GM19455 (cell line): ENCODE data around the gene ZHX3.

Experiments
- ATAC-seq: cut with Tn5 transposase; IDR thresholded peaks from one replicate; pipeline ENCODE4 v1.9.1; 2021; ENCODE audit not compliant: unreplicated experiment

Gene ZHX3

DNA sequence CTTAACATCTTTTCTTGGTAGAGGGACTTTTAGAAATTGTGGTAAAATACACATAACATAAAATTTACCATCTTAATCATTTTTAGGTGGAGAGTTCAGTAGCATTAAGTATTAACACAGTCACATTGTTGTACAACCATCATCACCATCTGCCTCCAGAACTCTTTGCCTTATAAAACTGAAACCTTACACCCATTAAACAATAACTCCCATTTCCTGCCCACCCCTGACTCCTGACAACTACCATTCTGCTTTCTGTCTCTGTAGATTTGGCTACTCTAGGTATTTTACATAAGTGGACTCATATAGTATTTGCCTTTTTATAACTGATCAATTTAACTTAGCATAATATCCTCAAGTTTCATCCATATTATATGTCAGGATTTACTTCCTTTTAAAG is 88.7 kb downstream of the ZHX3 start:
- no peak for ATAC-seq

DNA sequence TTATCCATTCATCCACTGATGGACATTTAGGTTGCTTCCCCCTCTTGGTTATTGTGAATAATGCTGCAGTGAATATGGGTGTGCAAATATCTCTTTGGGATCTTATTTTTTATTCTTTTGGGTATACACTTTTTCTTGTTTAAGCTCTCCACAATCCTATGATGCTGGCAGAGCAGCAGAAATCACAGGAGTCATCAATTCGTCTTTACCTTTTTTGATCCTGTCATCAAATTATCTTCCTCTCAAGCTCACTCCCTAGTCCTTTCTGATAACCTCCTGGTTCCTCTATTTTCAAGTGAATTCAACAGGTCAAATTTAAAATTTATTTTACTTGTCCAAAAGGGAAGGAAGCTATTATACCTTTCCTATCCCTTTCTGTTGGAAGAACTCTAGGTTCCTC is 91.1 kb downstream of the ZHX3 start:
- no peak for ATAC-seq

DNA sequence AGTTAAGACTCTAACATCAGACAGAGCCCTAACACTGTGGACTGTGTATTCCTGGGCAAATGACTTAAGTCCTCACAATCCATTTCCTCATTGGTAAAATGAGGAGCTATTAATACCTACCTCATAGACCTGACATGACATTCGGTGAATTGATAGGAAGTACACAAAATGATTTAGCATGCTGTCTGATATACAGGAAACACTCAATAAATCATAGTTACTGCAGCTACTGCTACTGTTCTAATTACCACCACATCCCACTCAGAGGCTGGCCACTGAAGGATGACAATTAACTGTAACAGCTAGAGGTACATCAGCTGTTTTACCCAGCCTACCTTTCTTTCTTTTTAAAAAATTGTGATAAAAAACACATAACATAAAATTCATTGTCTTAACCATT is 92.4 kb downstream of the ZHX3 start:
- no peak for ATAC-seq

DNA sequence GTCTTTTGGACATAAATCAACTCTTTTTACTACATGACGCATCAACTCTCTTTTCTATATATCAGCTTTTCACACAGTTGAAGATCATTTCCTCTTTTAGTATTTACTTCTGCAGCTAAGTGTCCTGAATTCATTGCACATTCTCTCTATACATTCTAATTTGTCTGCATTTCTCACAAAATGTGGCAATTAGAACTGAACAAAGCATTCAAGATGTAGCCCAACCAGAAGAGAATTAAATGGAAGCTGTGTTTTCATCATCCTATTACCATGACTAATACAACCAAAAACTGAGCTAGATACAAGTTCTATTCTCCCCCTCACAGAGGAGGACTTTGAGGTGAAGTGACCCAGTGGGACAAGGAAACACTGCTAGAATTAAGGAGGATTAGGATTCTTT is 93.2 kb downstream of the ZHX3 start:
- no peak for ATAC-seq

DNA sequence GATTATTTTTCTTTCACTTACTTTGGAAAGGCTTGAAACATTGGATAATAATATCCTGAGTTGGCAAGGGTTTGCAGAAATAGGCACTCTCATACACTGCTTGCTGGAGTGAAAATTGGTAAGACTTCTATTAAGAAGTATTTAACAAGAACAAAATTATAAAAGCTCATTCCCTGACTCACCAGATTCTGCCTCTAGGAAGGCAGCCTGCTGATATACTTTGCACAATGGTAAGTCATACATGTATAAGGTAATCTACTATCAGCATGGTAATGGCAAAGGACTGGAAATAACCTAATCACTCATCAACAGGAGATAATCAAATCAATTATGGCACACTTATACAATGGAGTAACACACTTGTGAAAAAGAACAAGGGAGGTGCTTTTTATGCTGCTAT is 94.4 kb downstream of the ZHX3 start:
- ATAC-seq = no peak

DNA sequence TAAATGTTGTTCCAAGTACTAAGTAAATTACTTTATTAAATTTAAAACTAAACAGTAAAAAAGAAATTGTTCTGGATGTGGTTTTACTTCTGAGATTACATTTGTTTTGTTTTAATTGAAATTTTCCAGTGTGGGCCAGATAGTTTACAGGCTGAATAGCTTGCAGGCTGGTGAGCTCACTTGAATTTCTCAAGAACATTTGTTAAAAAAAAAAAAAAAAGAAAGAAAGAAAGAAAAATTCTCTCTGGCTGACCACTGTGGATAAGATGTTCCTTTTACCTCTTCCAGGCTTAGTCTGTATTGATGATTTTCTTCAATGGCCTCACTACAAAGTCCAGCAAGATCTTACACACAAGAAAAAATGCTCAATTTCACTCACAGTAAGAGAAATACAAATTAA is 94.8 kb downstream of the ZHX3 start:
- no peak for ATAC-seq

DNA sequence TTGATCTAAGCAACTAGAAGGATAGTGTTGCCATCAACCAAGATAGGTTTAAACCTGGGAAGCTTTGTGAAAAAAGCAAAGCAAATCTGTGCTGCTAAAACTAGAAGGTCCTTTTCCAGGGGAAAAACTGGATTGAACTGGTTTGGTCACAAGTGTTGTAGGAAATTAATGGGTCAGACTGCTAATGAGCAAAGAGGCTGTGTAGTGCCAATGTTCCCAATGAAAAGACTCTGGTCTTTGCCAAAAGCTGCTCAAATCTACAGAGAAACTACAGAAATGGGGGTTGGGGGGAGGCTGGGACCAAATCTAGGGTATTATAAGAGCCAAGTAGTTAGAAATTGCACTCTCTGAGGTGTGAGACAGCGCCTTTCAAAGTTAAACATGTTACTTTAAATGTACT is 95.2 kb downstream of the ZHX3 start:
- no peak for ATAC-seq

DNA sequence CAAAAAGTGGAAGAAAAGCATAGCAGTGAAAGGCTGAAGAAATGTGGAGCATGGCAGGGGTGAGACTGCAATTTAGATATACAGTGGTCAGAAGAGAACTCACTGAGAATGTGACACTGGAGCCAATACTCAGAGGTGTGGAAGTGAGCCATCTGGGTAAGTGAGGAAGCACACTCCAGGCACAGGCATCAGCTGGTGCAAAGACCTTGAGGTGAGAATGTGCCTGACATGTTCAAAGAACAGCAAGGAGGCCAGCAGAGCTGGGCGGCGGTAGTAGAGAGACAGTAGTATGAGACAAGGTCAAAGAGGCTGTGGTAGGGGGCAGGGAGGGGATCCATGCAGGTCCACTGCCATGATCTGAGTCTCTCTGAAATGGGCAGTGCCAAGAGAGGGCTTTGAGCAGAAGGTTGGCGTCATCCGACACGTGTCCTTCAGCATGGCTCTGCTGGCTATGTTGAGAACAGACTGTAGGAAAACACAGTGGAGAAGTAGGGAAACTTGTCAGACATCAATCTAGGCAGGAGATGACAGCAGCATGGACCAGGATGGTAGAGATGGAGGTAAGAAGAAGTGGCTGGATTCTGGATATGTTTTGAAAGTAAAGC is 95.8 kb downstream of the ZHX3 start:
- no peak for ATAC-seq

DNA sequence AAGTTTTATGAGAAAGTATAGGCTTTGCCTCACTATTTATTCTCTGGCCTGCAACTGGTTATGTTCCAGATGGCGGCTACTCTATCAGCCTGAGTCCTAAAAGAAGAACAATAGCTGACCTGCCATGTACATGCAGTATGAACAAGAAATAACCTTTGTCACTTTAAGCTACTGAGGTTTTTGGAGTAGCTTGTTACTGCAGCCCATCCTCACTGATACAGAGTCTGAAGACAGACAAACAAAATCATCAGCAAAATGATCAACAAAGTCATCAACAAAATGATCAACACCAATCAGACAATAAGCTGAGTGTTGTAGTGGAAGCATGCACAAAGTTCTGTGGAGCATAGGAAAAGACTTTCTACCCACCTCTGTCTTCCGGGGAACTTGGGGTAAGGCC is 97.7 kb downstream of the ZHX3 start:
- no peak for ATAC-seq

DNA sequence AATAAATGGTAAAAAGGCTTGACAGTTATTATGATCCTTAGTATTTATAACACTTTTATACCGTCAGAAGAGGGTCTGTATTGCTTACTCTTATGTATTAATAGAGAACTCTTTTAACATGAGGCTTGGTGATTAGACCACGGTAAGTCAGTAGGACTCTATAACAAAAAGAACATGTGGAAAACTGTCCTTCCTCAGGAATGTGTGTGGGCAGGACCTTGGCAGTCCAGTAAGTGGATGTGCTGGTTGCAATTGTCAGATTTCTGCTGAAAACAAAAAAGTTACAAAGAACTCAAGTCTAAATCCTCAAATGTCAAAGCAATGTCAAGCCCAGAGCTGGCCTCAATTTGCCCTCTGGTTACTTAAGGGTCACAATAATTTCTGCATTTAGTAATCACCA is 99.1 kb downstream of the ZHX3 start:
- ATAC-seq = no peak

DNA sequence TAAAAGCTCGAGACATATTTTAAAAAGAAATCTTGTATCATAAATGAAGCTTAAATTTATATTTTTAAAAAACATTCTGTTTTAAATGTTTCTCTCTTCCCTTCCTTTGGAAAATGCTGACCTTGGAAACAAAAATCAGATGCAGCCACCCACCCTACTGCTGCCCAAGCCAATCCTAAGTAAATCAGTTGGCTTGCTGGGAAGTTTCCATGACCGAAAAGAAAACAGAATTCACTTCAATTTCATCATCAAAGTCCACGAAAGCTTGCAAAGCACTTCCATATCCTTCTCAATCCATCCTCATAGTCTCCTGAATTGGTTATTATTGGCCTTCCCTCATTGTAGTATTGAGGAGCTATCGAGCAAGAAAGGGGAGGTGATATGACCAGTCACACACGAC is 100.1 kb downstream of the ZHX3 start:
- no peak for ATAC-seq

DNA sequence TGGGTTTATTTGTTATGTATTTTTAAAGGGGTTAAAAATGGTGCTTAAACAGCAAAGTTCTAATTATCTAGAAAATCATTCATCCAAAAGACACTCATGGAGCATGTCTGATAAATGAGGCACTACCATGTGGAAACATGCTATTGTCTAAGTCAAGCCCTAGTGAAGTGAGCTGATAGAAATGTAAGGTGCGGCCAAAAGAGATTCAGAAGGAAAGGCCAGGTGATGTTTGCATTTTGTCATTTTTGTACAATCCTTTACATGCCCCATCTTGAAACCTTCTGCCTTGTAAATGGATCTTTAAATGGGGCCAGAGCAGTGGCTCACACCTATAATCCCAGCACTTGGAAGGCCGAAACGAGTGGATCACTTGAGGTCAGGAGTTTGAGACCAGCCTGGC is 102.9 kb downstream of the ZHX3 start:
- ATAC-seq = no peak

DNA sequence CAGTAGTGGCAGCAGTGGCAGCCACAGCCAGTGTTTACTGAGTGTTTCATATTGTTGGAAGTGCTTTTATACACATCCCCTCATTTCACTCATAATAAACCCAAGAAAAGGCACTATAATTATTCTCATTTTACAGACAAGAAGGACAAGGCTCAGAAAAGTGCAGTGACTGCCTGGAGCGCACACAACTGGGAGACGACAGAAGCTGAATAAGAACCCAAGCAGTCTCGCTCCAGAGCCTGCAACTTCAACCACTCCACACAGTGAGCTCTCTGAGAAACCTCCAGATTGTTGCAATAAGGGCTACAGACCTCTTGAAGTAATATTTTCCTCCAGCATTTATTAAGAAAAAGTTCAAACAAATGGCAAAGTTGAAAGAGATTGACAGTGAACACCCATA is 103.3 kb downstream of the ZHX3 start:
- no peak for ATAC-seq

DNA sequence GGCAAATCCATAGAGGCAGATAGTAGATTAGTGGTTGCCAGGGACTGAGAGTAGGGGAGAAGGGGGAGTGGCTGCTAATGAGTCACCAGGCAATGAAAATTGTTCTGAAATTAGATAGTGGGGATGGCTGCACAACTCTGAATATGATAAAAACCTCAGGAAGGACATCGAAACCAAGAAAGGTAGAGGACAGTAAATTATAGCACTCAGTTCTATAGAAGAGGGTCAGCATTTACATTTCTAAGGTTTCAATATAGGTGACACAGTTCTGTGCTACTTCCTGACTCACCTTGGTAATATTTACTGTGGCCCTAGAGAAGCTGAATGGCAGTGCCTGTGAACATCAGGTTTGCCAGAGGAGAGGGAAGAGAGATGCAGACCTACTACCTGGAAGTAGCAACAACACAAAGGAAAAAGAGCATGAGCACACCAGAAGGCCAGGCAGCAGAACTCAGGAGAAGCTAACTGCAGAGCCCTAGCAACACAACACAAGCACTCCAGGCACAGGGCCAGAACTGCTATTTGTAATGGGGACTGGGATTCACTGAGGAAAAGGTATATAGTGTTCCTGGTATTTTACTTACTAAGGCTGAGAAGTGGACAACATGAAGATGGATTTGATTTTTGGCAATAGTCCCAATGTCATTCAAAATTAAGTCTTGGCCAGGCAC is 104.2 kb downstream of the ZHX3 start:
- no peak for ATAC-seq

DNA sequence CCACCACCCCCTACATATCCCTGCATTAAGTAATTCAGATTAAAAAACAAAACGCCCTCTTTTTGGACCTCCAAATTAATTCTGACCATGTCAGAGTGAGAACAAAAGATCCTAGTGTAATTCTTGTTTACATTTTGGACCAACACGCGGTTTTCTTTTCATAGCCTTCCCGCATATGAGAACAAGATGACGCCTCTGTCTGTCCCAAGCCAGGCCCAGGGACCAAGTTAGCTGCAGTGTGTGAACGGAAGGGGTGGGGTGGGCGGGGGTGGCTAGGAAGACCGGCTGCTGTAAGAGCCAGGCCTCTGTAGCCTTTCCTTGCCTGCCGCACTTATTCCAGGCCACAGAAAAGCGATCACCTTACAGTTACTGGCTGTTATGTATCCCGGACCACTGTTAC is 112.2 kb downstream of the ZHX3 start:
- no peak for ATAC-seq

DNA sequence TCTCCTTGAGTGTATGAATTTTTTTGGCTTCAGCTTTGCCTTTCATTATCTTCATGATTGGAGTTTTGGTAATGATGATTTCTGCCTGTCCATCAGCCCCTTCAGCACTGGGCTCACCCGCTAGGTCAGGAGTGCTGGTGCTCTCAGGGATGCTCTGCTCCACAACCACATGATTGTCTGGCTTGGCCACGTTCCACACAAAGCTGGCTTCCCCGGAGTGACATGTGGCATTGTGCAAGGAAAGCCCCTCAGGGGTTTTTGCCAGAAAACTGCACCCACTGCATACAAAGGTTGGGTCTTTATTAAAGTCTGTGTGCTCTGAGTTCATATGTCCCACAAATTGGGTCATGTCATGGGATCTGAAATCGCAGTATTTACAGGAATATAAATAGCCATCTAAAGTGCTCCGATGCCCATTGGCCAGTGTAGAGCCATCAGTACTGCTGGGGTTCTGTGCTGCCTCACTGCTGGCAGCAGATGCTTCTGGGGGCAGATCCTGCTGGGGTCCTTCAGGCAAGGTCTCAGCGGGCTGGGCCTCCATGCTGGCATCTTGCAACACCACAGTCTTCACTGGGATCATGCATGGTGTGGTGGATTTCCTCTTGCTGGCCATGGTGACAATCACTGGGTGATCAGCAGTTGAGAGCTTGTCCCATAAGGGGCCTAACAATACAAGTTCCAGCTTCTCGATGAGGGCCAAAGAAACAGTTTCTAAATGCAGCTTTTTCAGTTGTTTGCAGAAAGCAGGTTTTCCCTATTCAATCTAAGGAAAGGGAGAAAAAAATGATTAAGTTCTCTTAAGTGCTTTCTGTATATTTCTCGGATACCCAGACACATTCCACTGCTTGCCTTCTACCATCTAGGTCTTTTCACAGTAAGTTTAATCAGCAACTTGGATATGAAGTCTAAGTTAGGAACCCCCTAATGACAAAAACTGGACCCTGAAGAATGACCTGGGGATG is 112.9 kb downstream of the ZHX3 start:
- ATAC-seq = no peak

DNA sequence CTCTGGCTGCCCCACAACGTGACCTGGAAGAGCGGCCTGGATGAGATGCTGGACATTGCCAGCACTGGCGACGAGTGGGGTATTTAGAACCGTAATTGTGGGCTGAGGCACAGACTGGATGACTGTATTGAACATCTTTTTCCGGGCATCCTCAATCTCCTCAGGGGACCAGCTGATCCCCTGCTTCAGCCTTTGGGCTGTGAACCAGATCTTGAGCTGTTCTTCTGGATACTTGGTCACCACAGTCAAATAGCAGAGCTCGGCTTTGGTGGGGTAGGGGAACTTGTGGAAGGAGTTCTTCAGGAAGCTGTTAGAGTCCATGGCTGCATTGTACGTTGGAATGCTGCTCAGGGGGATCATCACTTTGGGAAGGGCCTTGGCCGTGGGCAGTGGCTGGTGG is 113.9 kb downstream of the ZHX3 start:
- ATAC-seq = no peak

DNA sequence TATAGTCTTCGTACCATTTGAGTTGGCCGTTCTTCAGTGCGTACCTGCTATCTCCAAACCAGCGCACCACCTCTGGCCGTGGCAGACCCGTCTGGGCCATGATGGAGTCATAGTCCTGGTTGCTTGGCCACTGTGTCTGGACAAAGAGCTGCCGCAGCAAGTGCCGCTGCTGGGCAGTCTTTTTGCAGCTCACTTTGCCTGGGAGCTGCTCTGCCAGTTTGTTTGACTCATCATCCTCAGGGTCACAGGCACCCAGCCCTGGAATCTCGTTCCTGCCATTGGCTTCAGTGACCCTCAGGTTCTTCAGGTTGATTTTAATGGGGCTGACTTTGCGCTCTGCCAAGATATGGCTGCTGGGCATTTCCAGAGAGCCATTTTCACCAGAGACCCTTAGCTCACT is 115.1 kb downstream of the ZHX3 start:
- ATAC-seq = no peak

DNA sequence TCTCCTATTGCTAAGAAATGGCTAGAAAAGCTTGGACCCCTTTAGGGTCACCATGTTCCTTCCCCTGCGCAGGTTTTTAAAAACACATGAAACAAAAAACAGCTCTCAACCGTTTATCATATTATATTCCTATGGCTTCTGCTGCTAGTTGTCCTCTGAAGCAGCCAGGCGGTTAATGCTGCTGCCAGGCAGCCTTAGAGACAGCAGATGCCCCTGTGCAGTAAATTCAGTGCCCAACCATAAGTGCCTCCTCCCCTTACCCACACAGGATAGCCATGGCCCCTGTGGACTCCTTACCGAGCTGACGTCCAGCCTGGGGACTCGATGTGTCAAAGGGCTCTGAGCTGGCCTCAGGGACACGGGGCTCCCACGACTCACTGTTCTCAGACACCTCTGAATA is 115.8 kb downstream of the ZHX3 start:
- no peak for ATAC-seq

DNA sequence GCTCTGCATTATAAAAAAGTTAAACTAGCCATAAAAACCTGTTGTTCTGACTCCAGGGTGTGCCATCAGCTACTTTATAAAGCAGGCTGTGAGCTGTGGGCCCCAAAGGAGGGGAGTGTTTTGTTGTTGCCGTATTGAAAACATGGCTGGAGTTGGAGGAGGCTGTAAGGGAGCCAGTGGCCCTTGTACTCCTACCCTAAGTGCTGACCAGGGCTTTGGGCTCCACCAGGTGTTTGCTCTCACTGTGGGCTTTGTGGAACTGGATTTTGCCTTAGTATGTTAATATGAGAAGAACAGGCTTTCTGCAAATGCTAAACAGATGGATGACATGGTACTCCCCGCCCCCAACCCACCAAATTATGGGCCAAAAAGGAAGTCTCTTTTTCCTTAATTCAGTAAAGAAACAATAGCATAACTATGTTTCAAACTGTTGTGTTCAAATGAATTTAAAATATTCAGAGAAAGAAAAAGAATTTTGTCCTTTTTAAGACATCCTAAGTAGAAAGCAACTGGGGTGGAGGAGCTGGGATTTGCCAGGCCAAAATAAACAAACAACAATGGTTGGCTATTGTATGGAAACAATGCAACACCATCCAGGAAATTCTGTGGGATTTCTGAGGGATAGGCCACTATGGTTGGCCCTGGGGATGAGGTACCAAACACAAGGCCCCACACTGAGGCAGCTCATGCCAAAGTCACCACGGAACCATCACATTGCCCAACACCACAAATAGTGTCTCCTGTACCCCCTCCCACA is 116.9 kb downstream of the ZHX3 start:
- ATAC-seq = no peak

DNA sequence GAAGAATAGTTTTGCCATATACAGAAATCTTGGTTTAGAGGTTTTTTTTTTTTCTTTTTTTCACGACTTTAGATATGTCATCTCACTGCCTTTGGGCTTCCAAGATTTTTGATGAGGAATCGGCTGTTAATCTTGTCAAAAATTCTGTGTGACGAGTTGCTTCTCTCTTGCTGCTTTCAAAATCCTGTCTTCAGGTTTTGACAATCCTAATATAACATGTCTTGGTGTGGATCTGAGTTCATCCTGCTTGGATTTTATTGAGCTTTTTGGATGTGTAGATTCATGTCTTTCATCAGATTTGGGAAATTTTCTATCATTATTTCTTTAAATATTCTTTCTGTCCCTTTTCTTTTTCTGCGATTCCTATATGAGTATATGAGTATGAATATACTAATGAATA is 119.1 kb downstream of the ZHX3 start:
- ATAC-seq = no peak
